HuH-7.5 (cell line): ENCODE measurements around the gene HACD4.
"Not testable (repeated sequence)": the region's sequence is repeated elsewhere in the genome, so short reads cannot be mapped to it uniquely, and the experiment has no call there.

Experiments used
- DNase-seq: peaks from one replicate; pipeline ENCODE4 v3.0.0; 2011; ENCODE audit warnings: low spot score

The HACD4 gene

DNA sequence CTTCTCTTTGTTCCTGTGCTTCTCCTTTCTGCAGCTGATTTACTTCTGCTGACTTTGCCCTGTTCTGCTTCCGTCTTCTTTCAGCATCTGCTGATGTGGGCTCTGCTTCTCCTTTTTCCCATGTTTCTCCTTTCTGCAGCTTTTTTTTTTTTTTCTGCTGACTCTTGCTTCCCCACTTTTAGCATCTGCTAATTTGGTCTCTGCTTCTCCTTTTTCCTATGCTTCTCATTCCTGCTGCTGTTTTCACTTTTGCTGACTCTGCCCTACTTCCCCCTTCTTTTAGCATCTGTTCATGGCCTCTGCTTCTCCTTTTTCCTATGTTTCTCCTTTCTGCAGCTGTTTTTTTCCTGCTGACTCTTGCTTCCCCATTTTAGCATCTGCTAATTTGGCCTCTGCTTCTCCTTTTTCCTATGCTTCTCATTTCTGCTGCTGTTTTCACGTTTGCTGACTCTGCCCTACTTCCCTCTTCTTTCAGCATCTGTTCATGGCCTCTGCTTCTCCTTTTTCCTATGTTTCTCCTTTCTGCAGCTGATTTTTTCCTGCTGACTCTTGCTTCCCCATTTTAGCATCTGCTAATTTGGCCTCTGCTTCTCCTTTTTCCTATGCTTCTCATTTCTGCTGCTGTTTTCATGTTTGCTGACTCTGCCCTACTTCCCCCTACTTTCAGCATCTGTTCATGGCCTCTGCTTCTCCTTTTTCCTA lies 58.0 kb downstream of the HACD4 start:
- not testable (repeated sequence) for DNase-seq

DNA sequence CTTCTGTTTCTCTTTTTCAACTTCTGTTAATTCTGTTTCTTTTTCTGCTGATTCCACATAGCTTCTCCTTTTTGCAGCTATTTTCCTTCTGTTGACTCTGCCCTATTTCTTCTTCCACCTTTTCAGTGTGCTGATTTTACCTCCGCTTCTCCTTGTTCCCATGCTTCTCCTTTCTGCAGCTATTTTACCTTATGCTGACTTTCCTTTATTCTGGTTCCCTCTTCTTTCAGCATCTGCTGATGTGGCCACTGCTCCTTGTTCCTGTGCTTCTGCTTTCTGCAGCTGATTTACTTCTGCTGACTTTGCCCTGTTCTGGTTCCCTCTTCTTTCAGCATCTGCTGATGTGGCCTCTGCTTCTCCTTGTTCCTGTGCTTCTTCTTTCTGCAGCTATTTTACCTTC lies 58.8 kb downstream of the HACD4 start:
- no peak for DNase-seq

DNA sequence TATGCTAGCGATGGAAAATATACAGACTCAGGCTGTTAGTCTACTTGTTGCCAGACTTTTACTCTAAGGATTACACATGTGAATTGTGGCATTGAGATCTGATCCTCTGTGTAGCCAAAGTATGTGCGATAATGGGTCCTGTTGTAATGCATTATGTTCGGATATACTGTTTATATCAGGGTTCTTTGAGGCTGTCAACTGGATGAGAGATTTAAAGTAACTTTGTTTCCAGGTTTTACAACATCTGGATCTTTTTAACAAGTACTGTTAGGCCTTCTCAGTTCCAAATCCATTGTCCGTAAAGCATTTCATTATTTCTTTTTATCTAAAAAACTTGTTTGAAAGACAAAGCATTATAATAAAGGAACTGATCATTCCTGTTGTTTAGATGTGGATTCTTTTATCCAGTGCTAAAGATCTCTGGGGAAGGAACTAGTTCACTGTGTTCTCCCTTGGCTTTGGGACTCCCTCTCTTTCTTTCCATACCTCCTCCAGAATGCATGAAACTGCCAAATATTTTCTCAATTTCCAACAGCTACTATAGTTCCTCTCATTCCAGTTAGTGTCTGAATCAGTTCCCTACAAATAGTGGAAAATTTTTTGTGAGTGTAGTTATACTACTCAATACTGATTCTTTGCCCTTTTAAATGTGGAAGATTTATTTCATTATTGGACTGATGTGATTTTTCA lies 68.8 kb downstream of the HACD4 start:
- DNase-seq, result no peak

DNA sequence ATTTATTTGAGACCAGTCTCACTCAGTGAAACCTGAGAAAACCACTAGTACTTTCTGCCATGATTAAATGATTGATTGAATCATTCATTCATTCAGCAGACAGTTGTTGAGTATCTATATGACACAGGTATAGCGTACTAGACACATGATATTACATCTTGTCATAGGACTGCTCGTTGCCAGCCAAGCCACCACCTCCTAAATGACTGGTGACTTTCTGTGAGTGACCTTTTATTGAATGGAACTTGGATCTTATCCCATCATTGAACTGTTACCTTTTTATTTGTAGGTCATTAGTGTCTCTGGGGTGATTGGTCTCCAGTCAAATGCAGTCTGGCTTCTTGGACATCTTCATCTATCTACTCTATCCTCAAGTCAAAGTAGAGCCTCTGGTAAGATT lies 80.7 kb downstream of the HACD4 start:
- DNase-seq, result no peak
